ENCODE data around the gene TIMP3. TPM values are rescaled to one million over a fixed set of nuclear protein-coding genes. Genes with fewer than 3 reads are reported as not detected.

The TIMP3 gene
- total and polyA plus RNA-seq, 2 donors (not counting 1 experiment from before 2014, with no cell fraction given), result 242 to 375 TPM

DNA sequence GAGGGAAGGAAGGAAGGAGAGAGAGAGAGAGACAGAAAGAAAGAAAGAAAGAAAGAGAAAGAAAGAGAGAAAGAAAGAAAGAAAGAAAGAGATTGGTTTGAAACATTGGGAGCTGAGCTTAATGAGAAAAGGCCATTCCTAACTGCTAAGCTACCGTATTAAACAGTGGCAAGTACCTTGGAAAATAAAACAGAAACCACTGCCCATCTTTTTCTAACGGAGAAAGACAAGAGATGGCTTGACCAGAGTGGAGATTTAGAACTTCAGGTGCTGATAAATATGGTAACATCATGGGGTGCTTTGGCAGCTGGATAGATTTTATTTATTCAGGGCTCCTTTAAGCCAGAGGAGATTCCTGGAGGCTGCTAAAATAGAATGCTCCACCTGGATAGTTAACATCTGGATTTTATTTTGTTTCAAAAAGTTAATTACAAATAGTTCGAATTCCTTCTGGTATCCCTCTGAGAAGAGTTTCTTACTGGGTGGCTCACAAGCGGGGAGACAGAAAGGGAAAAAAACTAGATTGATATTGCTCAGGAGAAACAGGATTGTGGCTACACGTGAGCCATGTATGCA, 12.9 kb downstream of the TIMP3 start:
- Histone ChIP-seq H3K4me2 (ENCODE audit: extremely low read depth, insufficient read depth, low read length) (no peak overlapping the region), H3K27me3 (ENCODE audit: control insufficient read depth, insufficient read depth, low read length) (no peaks in the 10 kb centered on the region), H4K20me1 (ENCODE audit: control insufficient read depth, extremely low read depth, insufficient read depth, low read length) (peaks cover 1% of the 10 kb centered on the region), H3K4me3 (replicated peaks in 1 of 4; ENCODE audit: control extremely low read depth in 1 of 4, insufficient read depth in 1 of 4, low read depth in 3 of 4, low read length in 4 of 4) (no peak overlapping the region), H3K27ac (ENCODE audit: insufficient read depth, low read length) (no peak overlapping the region), H3K36me3 (ENCODE audit: control insufficient read depth, insufficient read depth, low read length) (no peaks in the 10 kb centered on the region), H3K9me3 (ENCODE audit: control insufficient read depth, insufficient read depth, low read depth, low read length) (no peaks in the 10 kb centered on the region), H3K4me1 (ENCODE audit: control insufficient read depth, extremely low read depth, insufficient read depth, low read length) (no peaks in the 10 kb centered on the region), H3K9ac (ENCODE audit: insufficient read depth, low read length) (no peak overlapping the region), H3K79me2 (ENCODE audit: control insufficient read depth, insufficient read depth, low read length) (peaks cover 35% of the 10 kb centered on the region), H2AFZ (ENCODE audit: low read length) (no peak overlapping the region)
- DNase-seq (ENCODE audit: low read depth in 2 of 2), result no peak
- TF ChIP-seq, protein P1, sequence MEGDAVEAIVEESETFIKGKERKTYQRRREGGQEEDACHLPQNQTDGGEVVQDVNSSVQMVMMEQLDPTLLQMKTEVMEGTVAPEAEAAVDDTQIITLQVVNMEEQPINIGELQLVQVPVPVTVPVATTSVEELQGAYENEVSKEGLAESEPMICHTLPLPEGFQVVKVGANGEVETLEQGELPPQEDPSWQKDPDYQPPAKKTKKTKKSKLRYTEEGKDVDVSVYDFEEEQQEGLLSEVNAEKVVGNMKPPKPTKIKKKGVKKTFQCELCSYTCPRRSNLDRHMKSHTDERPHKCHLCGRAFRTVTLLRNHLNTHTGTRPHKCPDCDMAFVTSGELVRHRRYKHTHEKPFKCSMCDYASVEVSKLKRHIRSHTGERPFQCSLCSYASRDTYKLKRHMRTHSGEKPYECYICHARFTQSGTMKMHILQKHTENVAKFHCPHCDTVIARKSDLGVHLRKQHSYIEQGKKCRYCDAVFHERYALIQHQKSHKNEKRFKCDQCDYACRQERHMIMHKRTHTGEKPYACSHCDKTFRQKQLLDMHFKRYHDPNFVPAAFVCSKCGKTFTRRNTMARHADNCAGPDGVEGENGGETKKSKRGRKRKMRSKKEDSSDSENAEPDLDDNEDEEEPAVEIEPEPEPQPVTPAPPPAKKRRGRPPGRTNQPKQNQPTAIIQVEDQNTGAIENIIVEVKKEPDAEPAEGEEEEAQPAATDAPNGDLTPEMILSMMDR (conservative IDR thresholded peaks at IDR 0.05 in 1 of 2, IDR thresholded peaks at IDR 0.05 in 1 of 2; ENCODE audit: low read depth in 1 of 2, low read length in 2 of 2), result no peak
- no peak for TF ChIP-seq EZH2 (IDR thresholded peaks at IDR 0.05; ENCODE audit: low read length, missing control alignments)

DNA sequence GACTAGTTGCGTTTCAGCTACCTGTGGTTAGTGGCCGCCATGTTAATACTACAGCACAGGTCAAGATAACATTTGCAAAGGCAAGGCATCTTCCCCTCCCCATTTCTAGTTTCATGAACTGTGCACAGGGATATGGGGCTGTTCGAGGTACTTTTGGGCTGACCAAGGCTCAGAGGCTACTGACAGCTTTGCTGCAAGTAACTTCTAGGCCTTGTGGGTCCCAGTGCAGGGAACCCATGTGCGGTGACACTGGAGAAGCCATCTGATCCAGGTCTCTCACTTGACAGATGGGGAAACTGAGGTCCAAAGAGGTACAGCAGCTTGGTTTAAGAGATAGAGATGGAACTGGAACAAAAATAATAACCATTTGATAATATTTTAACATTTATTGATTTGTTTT, 13.6 kb downstream of the TIMP3 start:
- H3K4me3 ChIP-seq (replicated peaks in 1 of 4; ENCODE audit: control extremely low read depth in 1 of 4, insufficient read depth in 1 of 4, low read depth in 3 of 4, low read length in 4 of 4), result no peak overlapping the region

DNA sequence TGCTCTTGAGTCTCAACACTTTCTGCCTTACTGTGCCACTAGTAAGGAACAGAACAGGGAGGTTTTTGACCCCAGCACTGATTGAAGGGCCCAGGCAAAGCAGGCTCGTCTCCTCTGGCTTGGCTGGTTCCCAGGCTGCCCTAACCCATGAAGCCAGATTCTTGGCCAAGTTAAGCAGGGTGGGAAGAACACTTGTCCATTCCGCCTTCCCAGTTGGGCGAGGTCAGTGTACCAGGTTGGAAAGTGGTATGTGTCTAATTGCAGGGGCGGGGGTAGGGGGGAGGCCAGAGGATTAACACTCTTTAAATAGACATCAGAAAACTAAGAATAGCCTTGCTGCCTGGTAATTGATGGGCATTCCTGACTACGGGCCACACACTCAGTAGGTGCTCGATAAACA, 14.4 kb downstream of the TIMP3 start:
- Histone ChIP-seq H3K27ac (ENCODE audit: insufficient read depth, low read length) (no peak overlapping the region), H3K27me3 (ENCODE audit: control insufficient read depth, insufficient read depth, low read length) (no peaks in the 10 kb centered on the region), H3K79me2 (ENCODE audit: control insufficient read depth, insufficient read depth, low read length) (peaks cover 24% of the 10 kb centered on the region), H3K4me3 (replicated peaks in 1 of 4; ENCODE audit: control extremely low read depth in 1 of 4, insufficient read depth in 1 of 4, low read depth in 3 of 4, low read length in 4 of 4) (no peak overlapping the region), H3K9ac (ENCODE audit: insufficient read depth, low read length) (no peak overlapping the region), H2AFZ (ENCODE audit: low read length) (no peak overlapping the region), H4K20me1 (ENCODE audit: control insufficient read depth, extremely low read depth, insufficient read depth, low read length) (peaks cover 1% of the 10 kb centered on the region), H3K36me3 (ENCODE audit: control insufficient read depth, insufficient read depth, low read length) (no peaks in the 10 kb centered on the region), H3K4me1 (ENCODE audit: control insufficient read depth, extremely low read depth, insufficient read depth, low read length) (no peaks in the 10 kb centered on the region), H3K9me3 (ENCODE audit: control insufficient read depth, insufficient read depth, low read depth, low read length) (no peaks in the 10 kb centered on the region), H3K4me2 (ENCODE audit: extremely low read depth, insufficient read depth, low read length) (no peak overlapping the region)
- TF ChIP-seq, protein P1 (conservative IDR thresholded peaks at IDR 0.05 in 1 of 2, IDR thresholded peaks at IDR 0.05 in 1 of 2; ENCODE audit: low read depth in 1 of 2, low read length in 2 of 2), result no peak
- TF ChIP-seq EZH2 (IDR thresholded peaks at IDR 0.05; ENCODE audit: low read length, missing control alignments), result no peak
- DNase-seq (ENCODE audit: low read depth in 2 of 2), result no peak

More for the DNA sequence above, 13.6 kb downstream of the TIMP3 start:
- no peaks in the 10 kb centered on the region for H3K9me3 ChIP-seq (ENCODE audit: control insufficient read depth, insufficient read depth, low read depth, low read length)
- TF ChIP-seq, protein P1 (conservative IDR thresholded peaks at IDR 0.05 in 1 of 2, IDR thresholded peaks at IDR 0.05 in 1 of 2; ENCODE audit: low read depth in 1 of 2, low read length in 2 of 2), result no peak
- TF ChIP-seq EZH2 (IDR thresholded peaks at IDR 0.05; ENCODE audit: low read length, missing control alignments), result no peak
- H3K36me3 ChIP-seq (ENCODE audit: control insufficient read depth, insufficient read depth, low read length), result no peaks in the 10 kb centered on the region
- H3K9ac ChIP-seq (ENCODE audit: insufficient read depth, low read length), result no peak overlapping the region
- no peak for DNase-seq (ENCODE audit: low read depth in 2 of 2)
- H3K27ac ChIP-seq (ENCODE audit: insufficient read depth, low read length), result no peak overlapping the region
- no peak overlapping the region for H2AFZ ChIP-seq (ENCODE audit: low read length)
- H3K79me2 ChIP-seq (ENCODE audit: control insufficient read depth, insufficient read depth, low read length), result peaks cover 29% of the 10 kb centered on the region
- no peaks in the 10 kb centered on the region for H3K27me3 ChIP-seq (ENCODE audit: control insufficient read depth, insufficient read depth, low read length)
- H3K4me2 ChIP-seq (ENCODE audit: extremely low read depth, insufficient read depth, low read length), result no peak overlapping the region
- H3K4me1 ChIP-seq (ENCODE audit: control insufficient read depth, extremely low read depth, insufficient read depth, low read length), result no peaks in the 10 kb centered on the region
- peaks cover 1% of the 10 kb centered on the region for H4K20me1 ChIP-seq (ENCODE audit: control insufficient read depth, extremely low read depth, insufficient read depth, low read length)
